GM12878 (cell line): Measurements from ENCODE around the gene NAA10. TPM values are rescaled to one million over a fixed set of nuclear protein-coding genes. Genes with fewer than 3 reads are reported as not detected.

Experiments used
- ATAC-seq: fragments of 200-7000 bp; cut with Tn5 transposase; 3 replicates; pipeline ENCODE4 v1.9.1; 2020; ENCODE audit warnings: mild to moderate bottlenecking, moderate library complexity
- BruUV-seq: library from RNA; stranded (reverse); fragments of 400-500 nt; replicated peaks from 2 replicates; lab custom pipeline; 2021; lab: Mats Ljungman, UMichigan
- CTCF ChIA-PET: fragments of 300-600 bp; sonication (Branson Sonifier 250); formaldehyde crosslinking; extraction: SDS; loops from one replicate; lab custom pipeline; 2021; ENCODE audit warnings: inconsistent platforms; lab: Yijun Ruan, JAX
- POLR2A ChIA-PET: fragments of 350-600 bp; formaldehyde crosslinking; extraction: SDS; loops from one replicate; lab custom pipeline; 2021; ENCODE audit warnings: inconsistent platforms; lab: Charles Lee
- RAD21 ChIA-PET: fragments of 300-600 bp; sonication (Branson Sonifier 250); formaldehyde crosslinking; loops from one replicate; lab custom pipeline; 2023; ENCODE audit warnings: antibody characterized with exemption; ENCODE audit not compliant: unreplicated experiment; lab: Charles Lee
- SMC1A ChIA-PET: fragments of 300-600 bp; sonication (Branson Sonifier 250); formaldehyde crosslinking; loops from one replicate; lab custom pipeline; 2023; ENCODE audit not compliant: unreplicated experiment, uncharacterized antibody; lab: Charles Lee
- DNase-seq: peaks from one replicate; pipeline ENCODE4 v3.0.0-alpha.2; 2011; ENCODE audit warnings: low read depth, low spot score
- FAIRE-seq: peaks from 3 replicates; lab custom pipeline; 2011; peaks lifted over from hg19 to GRCh38; lab: Jason Lieb, UNC
- H2AFZ ChIP-seq: 2 replicates; pipeline ENCODE4 v1.6.0; 2011; ENCODE audit warnings: low read depth, low read length, control low read depth; ENCODE audit not compliant: control insufficient read depth
- H3K27ac ChIP-seq: 2 replicates; pipeline ENCODE4 v1.5.1; 2011; ENCODE audit warnings: control low read depth; ENCODE audit not compliant: control insufficient read depth, insufficient read depth
- H3K27me3 ChIP-seq, 2 experiments: replicated peaks in 1 of 2; 2 replicates each; pipeline versions ENCODE4 v1.6.0 to v1.6.1; 2011; ENCODE audit warnings: low read length in 1 of 2; ENCODE audit not compliant: control insufficient read depth in 2 of 2, insufficient read depth in 2 of 2
- H3K36me3 ChIP-seq, 2 experiments: 2 replicates each; pipeline ENCODE4 v1.5.1; 2011; ENCODE audit warnings: low read length in 1 of 2; ENCODE audit not compliant: control insufficient read depth in 2 of 2, insufficient read depth in 2 of 2
- H3K4me1 ChIP-seq: 2 replicates; pipeline ENCODE4 v1.6.1; 2011; ENCODE audit warnings: mild to moderate bottlenecking, low read length, moderate library complexity, mixed read lengths; ENCODE audit not compliant: control insufficient read depth, insufficient read depth
- H3K4me2 ChIP-seq: 2 replicates; pipeline ENCODE4 v1.6.0; 2011; ENCODE audit warnings: control low read depth; ENCODE audit not compliant: control insufficient read depth, insufficient read depth
- H3K4me3 ChIP-seq: fragments of 200-600 bp; sonication (generic); 2 replicates; pipeline ENCODE4 v1.5.1; 2016
- H3K79me2 ChIP-seq: 2 replicates; pipeline ENCODE4 v1.6.0; 2011; ENCODE audit warnings: low read length; ENCODE audit not compliant: control insufficient read depth, insufficient read depth
- H3K9ac ChIP-seq: 2 replicates; pipeline ENCODE4 v1.8.0; 2011; ENCODE audit warnings: low read length, control low read depth, mixed read lengths; ENCODE audit not compliant: control insufficient read depth, insufficient read depth
- H3K9me3 ChIP-seq: replicated peaks from 3 replicates; pipeline ENCODE4 v1.5.1; 2011; ENCODE audit warnings: mild to moderate bottlenecking, low read length; ENCODE audit not compliant: control insufficient read depth, insufficient read depth
- H4K20me1 ChIP-seq: 2 replicates; pipeline ENCODE4 v1.6.0; 2011; ENCODE audit not compliant: control insufficient read depth, insufficient read depth
- BRCA1 ChIP-seq: IDR thresholded peaks from 2 replicates; pipeline ENCODE4 v1.6.1; 2011; ENCODE audit warnings: low read depth, low read length, improper control_type of control experiment
- CHD2 ChIP-seq: IDR thresholded peaks from 2 replicates; pipeline ENCODE4 v1.6.1; 2011; ENCODE audit warnings: low read depth, low read length, improper control_type of control experiment, borderline replicate concordance
- NFYA ChIP-seq: IDR thresholded peaks from 2 replicates; pipeline ENCODE4 v1.6.1; 2011; ENCODE audit warnings: low read depth, mild to moderate bottlenecking, low read length, improper control_type of control experiment, borderline replicate concordance
- NR2C2 ChIP-seq: IDR thresholded peaks from 2 replicates; pipeline ENCODE4 v1.6.1; 2011; ENCODE audit warnings: borderline replicate concordance, low read depth; ENCODE audit not compliant: control insufficient read depth, insufficient read length
- PAX8 ChIP-seq: fragments of 450-650 bp; IDR thresholded peaks from 2 replicates; pipeline ENCODE4 v1.6.1; 2017; ENCODE audit warnings: mild to moderate bottlenecking, moderate library complexity
- POLR2AphosphoS5 ChIP-seq: IDR thresholded peaks from 2 replicates; pipeline ENCODE4 v1.6.1; 2011; ENCODE audit warnings: mild to moderate bottlenecking, low read length, inconsistent platforms
- POU2F2 ChIP-seq: IDR thresholded peaks from 3 replicates; pipeline ENCODE4 v1.6.1; 2011; ENCODE audit warnings: low read depth, mild to moderate bottlenecking, low read length, borderline replicate concordance
- SMARCA5 ChIP-seq: fragments of 450-650 bp; IDR thresholded peaks from 2 replicates; pipeline ENCODE4 v1.6.1; 2017; ENCODE audit warnings: mild to moderate bottlenecking
- TCF3 ChIP-seq: IDR thresholded peaks from 2 replicates; pipeline ENCODE4 v1.6.1; 2012; ENCODE audit warnings: low read depth, mild to moderate bottlenecking, low read length, borderline replicate concordance; ENCODE audit not compliant: insufficient read depth
- ZNF217 ChIP-seq: fragments of 450-650 bp; IDR thresholded peaks from 2 replicates; pipeline ENCODE4 v1.6.1; 2017; ENCODE audit warnings: antibody characterized with exemption, mild to moderate bottlenecking
- ZNF24 ChIP-seq: fragments of 450-650 bp; IDR thresholded peaks from 2 replicates; pipeline ENCODE4 v1.6.1; 2017; ENCODE audit warnings: antibody characterized with exemption, mild to moderate bottlenecking
- WGBS: methylation state at CpG from one replicate; pipeline ENCODE4 v1.1.6; 2016; ENCODE audit warnings: low lambda C conversion rate; ENCODE audit not compliant: insufficient replicate concordance, insufficient coverage; ENCODE audit errors: missing lambda C conversion rate; 5-methylcytosine and 5-hydroxymethylcytosine counted together
- in situ Hi-C: fragments of 300-500 bp; cut with MboI; formaldehyde crosslinking; loops from 9 replicates; pipeline ENCODE4 v1.14.3; 2018; ENCODE audit warnings: mixed read lengths
- intact Hi-C: fragments of 100-400 bp; cut with micrococcal nuclease; formaldehyde crosslinking; loops from one replicate; pipeline ENCODE4 v1.14.2; 2022; ENCODE audit not compliant: unreplicated experiment
- polyA plus RNA-seq, 11 experiments: library from polyadenylated mRNA; depleted of rRNA in 4 of 11; unstranded in 6 of 11; stranded (reverse) in 5 of 11; fragments of >200 nt; fragmentation: Nextera tagmentation in 4 of 11; fragmentation: Illumina TruSeq in 1 of 11; extraction: Ambion mirVana in 4 of 11; extraction: Trizol in 1 of 11; gene quantifications; 1 replicate in 1 of 11; 2 replicates in 10 of 11; pipeline versions ENCODE4 v1.2.1 to v1.2.3, GENCODE V29; 2011 to 2016; ENCODE audit warnings: inconsistent platforms in 2 of 11, missing spikeins in 2 of 11, low read depth in 1 of 11
- total RNA-seq, 4 experiments: library from RNA; depleted of rRNA in 3 of 4; stranded (reverse); fragments of >200 nt in 3 of 4; fragmentation: Illumina TruSeq in 1 of 4; extraction: Trizol in 1 of 4; gene quantifications; 2 replicates each; pipeline versions ENCODE4 v1.2.1 to v1.2.3, GENCODE V29; 2013 to 2021
- TF ChIP-seq, protein P1 (sequence below): fragments of 450-650 bp; formaldehyde crosslinking; IDR thresholded peaks from 2 replicates; pipeline ENCODE4 v1.4.0; 2022; ENCODE audit warnings: mild to moderate bottlenecking, moderate library complexity
- TF ChIP-seq, protein P2 (sequence below), 3 experiments: IDR thresholded peaks in 2 of 3; conservative IDR thresholded peaks in 1 of 3; 2 replicates each; pipeline ENCODE4 v1.5.1; 2011; ENCODE audit warnings: low read depth in 3 of 3, low read length in 3 of 3, mild to moderate bottlenecking in 3 of 3, control low read depth in 2 of 3, moderate library complexity in 2 of 3, inconsistent platforms in 1 of 3, mixed read lengths in 1 of 3; ENCODE audit not compliant: control insufficient read depth in 2 of 3, insufficient read depth in 1 of 3; ENCODE audit errors: extremely low read depth in 1 of 3

The NAA10 gene
- total and polyA plus RNA-seq, 10 of the 15 experiments (the other 5 are each of a cell fraction or from before 2014, with no cell fraction given), result 7.9 to 212 (median 98.9) TPM

DNA sequence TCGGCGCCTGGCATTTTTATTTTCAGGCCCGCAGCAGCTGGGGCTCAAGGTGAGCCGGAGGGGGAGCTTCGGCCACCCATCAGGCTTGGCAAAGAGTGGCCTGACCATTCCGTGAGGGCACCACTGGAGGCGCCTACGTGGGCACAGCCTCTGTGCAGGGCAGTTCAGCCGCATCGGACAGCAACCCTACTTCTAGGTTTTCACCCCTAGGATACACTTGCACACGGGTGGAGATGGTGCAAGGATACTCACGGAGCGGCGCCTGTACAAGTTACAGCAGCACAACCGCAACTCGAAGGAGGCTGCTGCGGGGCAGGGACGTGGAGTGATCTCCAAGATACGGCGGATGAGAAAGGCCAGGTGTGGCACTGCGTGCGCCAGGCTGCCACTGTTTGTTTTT is 25.9 kb upstream of the NAA10 start (continued):
- TF ChIP-seq CHD2 (no peak), PAX8 (no peak)

DNA sequence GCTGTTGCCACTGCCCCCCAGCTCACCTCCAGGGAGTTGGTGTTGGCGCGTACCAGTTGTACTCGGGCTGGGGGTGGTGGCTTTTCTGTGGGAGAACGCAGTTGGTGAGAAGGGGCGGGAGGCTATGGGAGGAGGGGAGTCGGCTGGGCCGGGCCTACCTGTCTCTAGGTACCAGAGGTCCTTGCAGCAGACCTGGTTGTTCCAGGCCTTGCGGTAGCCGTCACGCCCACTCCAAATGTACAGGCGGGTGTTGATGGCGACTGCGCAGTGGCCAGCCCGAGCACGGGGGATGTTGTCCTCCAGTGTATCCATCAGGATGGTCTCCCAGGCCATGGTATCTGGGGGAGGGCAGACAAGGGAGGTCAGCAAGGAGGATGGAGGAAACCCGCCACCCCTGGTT is 25.2 kb upstream of the NAA10 start:
- no peak for DNase-seq
- peaks cover 8% of the 10 kb centered on the region for H3K79me2 ChIP-seq
- H3K9ac ChIP-seq, result no peak overlapping the region
- no peak for ATAC-seq
- no peaks in the 10 kb centered on the region for H3K4me1 ChIP-seq
- RAD21 ChIA-PET, result no interaction called here
- H2AFZ ChIP-seq, result no peak overlapping the region
- no peaks in the 10 kb centered on the region; the same call in 1 of the 2 replicates for H4K20me1 ChIP-seq
- BruUV-seq, result no TSS peak
- FAIRE-seq, result no peak
- intact Hi-C loops, result no loop called here
- H3K9me3 ChIP-seq, result no peaks in the 10 kb centered on the region
- TF ChIP-seq, protein P1, sequence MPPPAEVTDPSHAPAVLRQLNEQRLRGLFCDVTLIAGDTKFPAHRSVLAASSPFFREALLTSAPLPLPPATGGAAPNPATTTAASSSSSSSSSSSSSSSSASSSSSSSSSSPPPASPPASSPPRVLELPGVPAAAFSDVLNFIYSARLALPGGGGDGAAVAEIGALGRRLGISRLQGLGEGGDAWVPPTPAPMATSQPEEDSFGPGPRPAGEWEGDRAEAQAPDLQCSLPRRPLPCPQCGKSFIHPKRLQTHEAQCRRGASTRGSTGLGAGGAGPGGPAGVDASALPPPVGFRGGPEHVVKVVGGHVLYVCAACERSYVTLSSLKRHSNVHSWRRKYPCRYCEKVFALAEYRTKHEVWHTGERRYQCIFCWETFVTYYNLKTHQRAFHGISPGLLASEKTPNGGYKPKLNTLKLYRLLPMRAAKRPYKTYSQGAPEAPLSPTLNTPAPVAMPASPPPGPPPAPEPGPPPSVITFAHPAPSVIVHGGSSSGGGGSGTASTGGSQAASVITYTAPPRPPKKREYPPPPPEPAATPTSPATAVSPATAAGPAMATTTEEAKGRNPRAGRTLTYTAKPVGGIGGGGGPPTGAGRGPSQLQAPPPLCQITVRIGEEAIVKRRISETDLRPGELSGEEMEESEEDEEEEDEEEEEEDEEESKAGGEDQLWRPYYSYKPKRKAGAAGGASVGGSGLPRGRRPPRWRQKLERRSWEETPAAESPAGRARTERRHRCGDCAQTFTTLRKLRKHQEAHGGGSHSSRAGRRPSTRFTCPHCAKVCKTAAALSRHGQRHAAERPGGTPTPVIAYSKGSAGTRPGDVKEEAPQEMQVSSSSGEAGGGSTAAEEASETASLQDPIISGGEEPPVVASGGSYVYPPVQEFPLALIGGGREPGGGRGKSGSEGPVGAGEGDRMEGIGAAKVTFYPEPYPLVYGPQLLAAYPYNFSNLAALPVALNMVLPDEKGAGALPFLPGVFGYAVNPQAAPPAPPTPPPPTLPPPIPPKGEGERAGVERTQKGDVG, result no peak
- TF ChIP-seq NR2C2 (no peak), NFYA (no peak), ZNF217 (no peak), POU2F2 (no peak), TCF3 (no peak), POLR2AphosphoS5 (no peak), SMARCA5 (no peak), ZNF24 (no peak), BRCA1 (no peak)
- TF ChIP-seq, protein P2, sequence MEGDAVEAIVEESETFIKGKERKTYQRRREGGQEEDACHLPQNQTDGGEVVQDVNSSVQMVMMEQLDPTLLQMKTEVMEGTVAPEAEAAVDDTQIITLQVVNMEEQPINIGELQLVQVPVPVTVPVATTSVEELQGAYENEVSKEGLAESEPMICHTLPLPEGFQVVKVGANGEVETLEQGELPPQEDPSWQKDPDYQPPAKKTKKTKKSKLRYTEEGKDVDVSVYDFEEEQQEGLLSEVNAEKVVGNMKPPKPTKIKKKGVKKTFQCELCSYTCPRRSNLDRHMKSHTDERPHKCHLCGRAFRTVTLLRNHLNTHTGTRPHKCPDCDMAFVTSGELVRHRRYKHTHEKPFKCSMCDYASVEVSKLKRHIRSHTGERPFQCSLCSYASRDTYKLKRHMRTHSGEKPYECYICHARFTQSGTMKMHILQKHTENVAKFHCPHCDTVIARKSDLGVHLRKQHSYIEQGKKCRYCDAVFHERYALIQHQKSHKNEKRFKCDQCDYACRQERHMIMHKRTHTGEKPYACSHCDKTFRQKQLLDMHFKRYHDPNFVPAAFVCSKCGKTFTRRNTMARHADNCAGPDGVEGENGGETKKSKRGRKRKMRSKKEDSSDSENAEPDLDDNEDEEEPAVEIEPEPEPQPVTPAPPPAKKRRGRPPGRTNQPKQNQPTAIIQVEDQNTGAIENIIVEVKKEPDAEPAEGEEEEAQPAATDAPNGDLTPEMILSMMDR (IDR thresholded peaks at IDR 0.05 in 2 of 3, conservative IDR thresholded peaks at IDR 0.05 in 1 of 3; ENCODE audit: control insufficient read depth in 2 of 3, extremely low read depth in 1 of 3, insufficient read depth in 1 of 3, low read depth in 3 of 3, low read length in 3 of 3), result no peak
- in situ Hi-C loops, result loop anchor here (5.0 to 10.0 kb wide), 2 partner anchors 198 to 1005 kb away; partner anchors contain the start of gene PLXNB3
- H3K27ac ChIP-seq, result no peak overlapping the region
- peaks cover 17 to 72% of the 10 kb centered on the region in 2 experiments for H3K36me3 ChIP-seq
- POLR2A ChIA-PET, result no interaction called here
- 100% methylated on average over 9 of the region's 16 CpGs for WGBS
- CTCF ChIA-PET, result interaction anchor here (0.7 kb wide), 1 partner anchor 30 kb away, joined by 3 read pairs; no protein-coding TSS in a partner anchor
- no peak overlapping the region for H3K4me2 ChIP-seq
- SMC1A ChIA-PET, result no interaction called here
- no peak overlapping the region for H3K4me3 ChIP-seq
- H3K27me3 ChIP-seq, result no peaks in the 10 kb centered on the region
